Fibroblast of lung (primary cell): ENCODE measurements around the gene HHAT.

Experiments used
- EZH2 ChIP-seq: IDR thresholded peaks from 2 replicates; pipeline ENCODE4 v1.5.1; 2012; ENCODE audit warnings: low read length, control low read depth, mild to moderate bottlenecking; ENCODE audit errors: missing control alignments
- TF ChIP-seq, protein P1 (sequence below), 2 donors: IDR thresholded peaks in 1 of 2; conservative IDR thresholded peaks in 1 of 2; 1 replicate in 1 of 2; 2 replicates in 1 of 2; pipeline ENCODE4 v1.5.1; 2011 to 2012; ENCODE audit warnings: low read length in 2 of 2, control low read depth in 1 of 2, inconsistent platforms in 1 of 2, low read depth in 1 of 2, mild to moderate bottlenecking in 1 of 2

DNA sequence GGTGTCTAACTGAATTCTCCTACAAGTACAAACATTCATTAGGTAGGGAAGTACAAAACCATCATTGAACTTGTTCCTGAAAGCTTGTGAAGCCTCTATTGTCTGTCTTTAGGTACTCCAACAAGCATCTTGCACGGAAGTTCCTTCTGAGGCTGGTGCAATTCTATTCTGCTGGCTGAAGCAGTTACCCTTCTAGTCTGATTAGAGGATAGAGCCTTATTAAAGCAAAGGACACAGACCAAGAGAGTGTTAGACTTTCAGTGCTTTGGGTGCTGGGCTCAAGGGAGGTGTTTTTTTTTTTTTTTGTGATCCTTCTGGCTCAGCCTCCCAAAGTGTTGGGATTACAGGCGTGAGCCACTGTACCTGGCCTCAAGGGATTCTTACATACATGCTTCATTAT, 43.8 kb downstream of the HHAT start:
- TF ChIP-seq, protein P1, sequence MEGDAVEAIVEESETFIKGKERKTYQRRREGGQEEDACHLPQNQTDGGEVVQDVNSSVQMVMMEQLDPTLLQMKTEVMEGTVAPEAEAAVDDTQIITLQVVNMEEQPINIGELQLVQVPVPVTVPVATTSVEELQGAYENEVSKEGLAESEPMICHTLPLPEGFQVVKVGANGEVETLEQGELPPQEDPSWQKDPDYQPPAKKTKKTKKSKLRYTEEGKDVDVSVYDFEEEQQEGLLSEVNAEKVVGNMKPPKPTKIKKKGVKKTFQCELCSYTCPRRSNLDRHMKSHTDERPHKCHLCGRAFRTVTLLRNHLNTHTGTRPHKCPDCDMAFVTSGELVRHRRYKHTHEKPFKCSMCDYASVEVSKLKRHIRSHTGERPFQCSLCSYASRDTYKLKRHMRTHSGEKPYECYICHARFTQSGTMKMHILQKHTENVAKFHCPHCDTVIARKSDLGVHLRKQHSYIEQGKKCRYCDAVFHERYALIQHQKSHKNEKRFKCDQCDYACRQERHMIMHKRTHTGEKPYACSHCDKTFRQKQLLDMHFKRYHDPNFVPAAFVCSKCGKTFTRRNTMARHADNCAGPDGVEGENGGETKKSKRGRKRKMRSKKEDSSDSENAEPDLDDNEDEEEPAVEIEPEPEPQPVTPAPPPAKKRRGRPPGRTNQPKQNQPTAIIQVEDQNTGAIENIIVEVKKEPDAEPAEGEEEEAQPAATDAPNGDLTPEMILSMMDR (conservative IDR thresholded peaks at IDR 0.05 in 1 of 2, IDR thresholded peaks at IDR 0.05 in 1 of 2; ENCODE audit: low read depth in 1 of 2, low read length in 2 of 2): no peak
- TF ChIP-seq EZH2: no peak
